Calu3 (cell line): ENCODE measurements around the gene ZFAND6. TPM values are rescaled to one million over a fixed set of nuclear protein-coding genes. Genes with fewer than 3 reads are reported as not detected.

ENCODE experiments used
- BruUV-seq: library from RNA; stranded (reverse); fragments of 400-500 nt; replicated peaks from 2 replicates; lab custom pipeline; 2021; lab: Mats Ljungman, UMichigan
- CTCF ChIA-PET: fragments of 300-600 bp; sonication (Branson Sonifier 250); formaldehyde crosslinking; loops from one replicate; lab custom pipeline; 2022; ENCODE audit warnings: antibody characterized with exemption; lab: Charles Lee
- DNase-seq: peaks from one replicate; pipeline ENCODE4 v3.0.0; 2022
- H3K27ac Mint-ChIP-seq: one replicate; pipeline ENCODE4 v1.8.0; 2022; ENCODE audit warnings: mixed read lengths; ENCODE audit not compliant: unreplicated experiment
- H3K27me3 Mint-ChIP-seq: one replicate; pipeline ENCODE4 v1.8.0; 2022; ENCODE audit warnings: mixed read lengths; ENCODE audit not compliant: unreplicated experiment
- H3K36me3 Mint-ChIP-seq: one replicate; pipeline ENCODE4 v1.8.0; 2022; ENCODE audit warnings: mild to moderate bottlenecking, moderate library complexity, mixed read lengths; ENCODE audit not compliant: insufficient read depth, unreplicated experiment
- H3K4me1 Mint-ChIP-seq: one replicate; pipeline ENCODE4 v1.8.0; 2022; ENCODE audit warnings: mild to moderate bottlenecking, low read depth, mixed read lengths; ENCODE audit not compliant: unreplicated experiment
- H3K4me3 Mint-ChIP-seq: one replicate; pipeline ENCODE4 v1.8.0; 2022; ENCODE audit warnings: mild to moderate bottlenecking, low read depth, moderate library complexity, mixed read lengths; ENCODE audit not compliant: unreplicated experiment
- H3K9me3 Mint-ChIP-seq: one replicate; pipeline ENCODE4 v1.8.0; 2022; ENCODE audit warnings: low read depth, mixed read lengths; ENCODE audit not compliant: unreplicated experiment
- CTCF ChIP-seq: fragments of 200-600 bp; IDR thresholded peaks from one replicate; pipeline ENCODE4 v1.8.0; 2022; ENCODE audit warnings: antibody characterized with exemption; ENCODE audit not compliant: unreplicated experiment
- intact Hi-C: fragments of 100-400 bp; cut with micrococcal nuclease; formaldehyde crosslinking; loops from one replicate; pipeline ENCODE4 v1.10.0; 2022; ENCODE audit not compliant: unreplicated experiment
- total RNA-seq: library from RNA; stranded (reverse); gene quantifications from 2 replicates; pipeline ENCODE4 v1.2.3, GENCODE V29; 2022

The ZFAND6 gene
- total RNA-seq, 1 experiment from 2014 or later = 87.5 TPM

GRCh38 chr15:80070840-80071239 lies 11.4 kb downstream of the ZFAND6 start:
- intact Hi-C loops = loop anchor here (10.0 kb wide), 1 partner anchor 56 kb away; no protein-coding TSS in a partner anchor
- no TSS peak for BruUV-seq
- H3K27me3 Mint-ChIP-seq = no peaks in the 10 kb centered on the region
- peaks cover 18% of the 10 kb centered on the region for H3K4me1 Mint-ChIP-seq
- CTCF ChIA-PET = interaction anchor here (0.8 kb wide), 1 partner anchor 10 kb away, joined by 3 read pairs; no protein-coding TSS in a partner anchor
- no peak for TF ChIP-seq CTCF
- H3K36me3 Mint-ChIP-seq = peaks cover 6% of the 10 kb centered on the region
- no peaks in the 10 kb centered on the region for H3K9me3 Mint-ChIP-seq
- H3K27ac Mint-ChIP-seq = no peak overlapping the region
- no peak for DNase-seq
- H3K4me3 Mint-ChIP-seq = peak overlapping the region; percentile 68

DNA sequence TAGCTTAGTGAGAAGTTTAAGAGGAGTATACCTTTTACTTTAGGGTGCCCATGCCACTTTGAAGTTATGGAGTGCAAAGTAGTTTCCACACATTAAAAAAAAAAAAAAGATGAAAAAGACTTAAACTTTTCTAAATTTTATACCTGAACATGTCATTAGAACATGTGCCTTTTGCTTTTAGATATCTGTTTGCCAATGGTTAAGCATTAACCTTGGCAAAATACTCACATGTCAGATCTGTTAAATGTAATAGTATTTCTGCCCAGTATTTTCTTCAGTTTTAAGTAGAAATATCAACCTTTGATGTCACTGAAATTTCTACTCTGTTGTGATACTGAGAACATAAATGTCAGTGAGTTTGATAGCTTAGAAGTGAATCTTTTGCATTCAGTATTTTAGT lies 12.2 kb downstream of the ZFAND6 start:
- no peak for DNase-seq
- H3K4me1 Mint-ChIP-seq = peaks cover 24% of the 10 kb centered on the region
- H3K9me3 Mint-ChIP-seq = no peaks in the 10 kb centered on the region
- no TSS peak for BruUV-seq
- CTCF ChIA-PET = interaction anchor here (0.7 to 2.2 kb wide), 6 partner anchors 9 to 49 kb away, joined by 3 to 6 read pairs (median 4); partner anchors contain the start of gene ZFAND6
- H3K4me3 Mint-ChIP-seq = peak overlapping the region; percentile 68
- no peaks in the 10 kb centered on the region for H3K27me3 Mint-ChIP-seq
- no peak overlapping the region for H3K27ac Mint-ChIP-seq
- H3K36me3 Mint-ChIP-seq = peaks cover 6% of the 10 kb centered on the region
- TF ChIP-seq CTCF = no peak
- intact Hi-C loops = loop anchor here (10.0 kb wide), 1 partner anchor 57 kb away; no protein-coding TSS in a partner anchor

- peak; percentile 56 for DNase-seq
- CTCF ChIA-PET = interaction anchor here (0.6 to 2.2 kb wide), 7 partner anchors 9 to 48 kb away, joined by 3 to 6 read pairs (median 3); partner anchors contain the start of gene ZFAND6
- no peaks in the 10 kb centered on the region for H3K27me3 Mint-ChIP-seq
- BruUV-seq = TSS peak; percentile 3
- peak overlapping the region; percentile 56 for H3K27ac Mint-ChIP-seq
- H3K36me3 Mint-ChIP-seq = peaks cover 6% of the 10 kb centered on the region
- no peaks in the 10 kb centered on the region for H3K9me3 Mint-ChIP-seq
- intact Hi-C loops = loop anchor here (10.0 kb wide), 1 partner anchor 58 kb away; no protein-coding TSS in a partner anchor
- peak overlapping the region; percentile 68 for H3K4me3 Mint-ChIP-seq
- TF ChIP-seq CTCF = no peak
- peaks cover 24% of the 10 kb centered on the region for H3K4me1 Mint-ChIP-seq
These were observed 13.0 kb downstream of the ZFAND6 start for GRCh38 chr15:80072285-80072994.

- CTCF ChIA-PET = interaction anchor here (2.2 kb wide), 1 partner anchor 14 kb away, joined by 6 read pairs; the partner anchor contains the start of gene ZFAND6
- intact Hi-C loops = loop anchor here (10.0 kb wide), 1 partner anchor 58 kb away; no protein-coding TSS in a partner anchor
These were observed 13.7 kb downstream of the ZFAND6 start for GRCh38 chr15:80073197-80073596.

More at GRCh38 chr15:80073197-80073596, 13.7 kb downstream of the ZFAND6 start:
- BruUV-seq = no TSS peak
- no peak overlapping the region for H3K27ac Mint-ChIP-seq
- no peaks in the 10 kb centered on the region for H3K27me3 Mint-ChIP-seq
- H3K4me3 Mint-ChIP-seq = peak overlapping the region; percentile 68
- DNase-seq = no peak
- H3K9me3 Mint-ChIP-seq = no peaks in the 10 kb centered on the region
- H3K4me1 Mint-ChIP-seq = peaks cover 24% of the 10 kb centered on the region
- no peak for TF ChIP-seq CTCF
- peaks cover 6% of the 10 kb centered on the region for H3K36me3 Mint-ChIP-seq
